ENCODE data around the gene RBM43. TPM values are rescaled to one million over a fixed set of nuclear protein-coding genes. Genes with fewer than 3 reads are reported as not detected.
"Not testable (repeated sequence)": the region's sequence is repeated elsewhere in the genome, so short reads cannot be mapped to it uniquely, and the experiment has no call there.

The RBM43 gene
- total RNA-seq, 1 experiment from 2014 or later, result 1.8 TPM

DNA sequence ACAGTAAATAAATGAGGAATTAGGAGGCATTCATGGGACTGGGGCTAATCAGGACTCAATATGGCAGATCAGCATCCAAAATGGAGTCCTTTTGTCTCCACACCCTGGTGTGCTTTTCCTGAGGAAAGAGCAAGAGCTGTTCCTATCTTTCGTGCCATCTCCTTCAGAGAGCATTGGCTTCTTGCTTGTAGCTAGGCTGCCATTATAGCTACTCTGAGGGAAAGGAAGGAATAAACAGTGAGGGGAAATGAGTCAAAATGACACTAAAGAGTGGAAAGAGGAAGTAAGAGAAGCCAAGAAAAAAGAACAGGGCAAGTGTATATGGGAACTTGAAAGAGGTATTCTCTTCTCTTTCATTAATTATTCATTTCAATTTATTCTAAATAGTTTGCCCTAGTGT is 36.2 kb upstream of the RBM43 start:
- no peak overlapping the region for H4K8ac ChIP-seq (replicated peaks; ENCODE audit: insufficient read length, low read depth, low read length)
- H3K23me2 ChIP-seq (ENCODE audit: insufficient read length, low read depth, low read length, poor library complexity, severe bottlenecking), result no peaks in the 10 kb centered on the region
- H2BK120ac ChIP-seq (ENCODE audit: low read depth, low read length, poor library complexity, severe bottlenecking), result no peak overlapping the region
- H2AK5ac ChIP-seq (ENCODE audit: insufficient read length, low read length), result no peak overlapping the region
- no peak overlapping the region for H3K4ac ChIP-seq (ENCODE audit: low read depth, low read length)
- H3K79me2 ChIP-seq (ENCODE audit: insufficient read depth, low read length), result no peaks in the 10 kb centered on the region
- TF ChIP-seq, protein P1, sequence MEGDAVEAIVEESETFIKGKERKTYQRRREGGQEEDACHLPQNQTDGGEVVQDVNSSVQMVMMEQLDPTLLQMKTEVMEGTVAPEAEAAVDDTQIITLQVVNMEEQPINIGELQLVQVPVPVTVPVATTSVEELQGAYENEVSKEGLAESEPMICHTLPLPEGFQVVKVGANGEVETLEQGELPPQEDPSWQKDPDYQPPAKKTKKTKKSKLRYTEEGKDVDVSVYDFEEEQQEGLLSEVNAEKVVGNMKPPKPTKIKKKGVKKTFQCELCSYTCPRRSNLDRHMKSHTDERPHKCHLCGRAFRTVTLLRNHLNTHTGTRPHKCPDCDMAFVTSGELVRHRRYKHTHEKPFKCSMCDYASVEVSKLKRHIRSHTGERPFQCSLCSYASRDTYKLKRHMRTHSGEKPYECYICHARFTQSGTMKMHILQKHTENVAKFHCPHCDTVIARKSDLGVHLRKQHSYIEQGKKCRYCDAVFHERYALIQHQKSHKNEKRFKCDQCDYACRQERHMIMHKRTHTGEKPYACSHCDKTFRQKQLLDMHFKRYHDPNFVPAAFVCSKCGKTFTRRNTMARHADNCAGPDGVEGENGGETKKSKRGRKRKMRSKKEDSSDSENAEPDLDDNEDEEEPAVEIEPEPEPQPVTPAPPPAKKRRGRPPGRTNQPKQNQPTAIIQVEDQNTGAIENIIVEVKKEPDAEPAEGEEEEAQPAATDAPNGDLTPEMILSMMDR (conservative IDR thresholded peaks at IDR 0.05), result no peak
- H3K18ac ChIP-seq (ENCODE audit: insufficient read length, low read depth, low read length), result no peak overlapping the region
- H3K14ac ChIP-seq (ENCODE audit: insufficient read depth, low read length), result no peak overlapping the region
- no peak overlapping the region for H3T11ph ChIP-seq (ENCODE audit: low read length)
- no peaks in the 10 kb centered on the region for H3K4me1 ChIP-seq (ENCODE audit: insufficient read depth, low read length)
- no CpG with 5 or more reads among the region's 1 CpG for WGBS (ENCODE audit: extremely low coverage, insufficient read length, low lambda C conversion rate)
- no peak overlapping the region for H2BK20ac ChIP-seq (ENCODE audit: low read depth, low read length, poor library complexity, severe bottlenecking)
- no peak overlapping the region for H3K4me3 Mint-ChIP-seq
- H3K23ac ChIP-seq (ENCODE audit: insufficient read length, low read depth, low read length), result no peak overlapping the region
- H4K5ac ChIP-seq (ENCODE audit: insufficient read length, low read depth, low read length), result no peak overlapping the region
- H3K4me2 ChIP-seq (ENCODE audit: insufficient read depth, insufficient read length, low read length), result no peak overlapping the region
- no peak overlapping the region for H2BK5ac ChIP-seq (ENCODE audit: insufficient read length, low read length)
- no peaks in the 10 kb centered on the region for H3K79me1 ChIP-seq (ENCODE audit: insufficient read depth, low read depth, low read length, poor library complexity, severe bottlenecking)
- no peak overlapping the region for H4K91ac ChIP-seq (ENCODE audit: insufficient read length, low read depth, low read length)
- no peak overlapping the region for H3K27ac ChIP-seq (ENCODE audit: insufficient read length, low read depth, low read length)
- no peaks in the 10 kb centered on the region for H3K9me3 ChIP-seq (ENCODE audit: control insufficient read depth, low read depth, low read length)
- no peaks in the 10 kb centered on the region for H4K20me1 ChIP-seq (ENCODE audit: control insufficient read depth, insufficient read depth, insufficient read length)
- DNase-seq, result no peak
- no peaks in the 10 kb centered on the region for H3K27me3 ChIP-seq (ENCODE audit: insufficient read depth, low read length)
- H2AFZ ChIP-seq (ENCODE audit: low read length), result no peak overlapping the region
- H3K9ac ChIP-seq (ENCODE audit: extremely low read depth, insufficient read length, low read length), result no peak overlapping the region
- H3K27me3 Mint-ChIP-seq (ENCODE audit: low read depth), result no peaks in the 10 kb centered on the region
- H3K9me3 Mint-ChIP-seq, result peaks cover 4 to 5% of the 10 kb centered on the region in 2 experiments; a peak in 4 of 5 replicates
- no peak overlapping the region; a peak in 1 of 7 replicates for H3K27ac Mint-ChIP-seq
- H2BK12ac ChIP-seq (ENCODE audit: insufficient read length, low read depth, low read length), result no peak overlapping the region
- H3K4me1 Mint-ChIP-seq, result peaks cover 10% of the 10 kb centered on the region in 2 experiments
- no peak overlapping the region for H2BK15ac ChIP-seq (ENCODE audit: low read depth, low read length)
- H3K56ac ChIP-seq (ENCODE audit: insufficient read length, low read depth, low read length), result no peak overlapping the region
- H3K36me3 Mint-ChIP-seq (ENCODE audit: insufficient read depth in 1 of 3, low read depth in 3 of 3), result peaks cover 2 to 4% (median 2%) of the 10 kb centered on the region in 3 experiments; a peak in 1 of 7 replicates

DNA sequence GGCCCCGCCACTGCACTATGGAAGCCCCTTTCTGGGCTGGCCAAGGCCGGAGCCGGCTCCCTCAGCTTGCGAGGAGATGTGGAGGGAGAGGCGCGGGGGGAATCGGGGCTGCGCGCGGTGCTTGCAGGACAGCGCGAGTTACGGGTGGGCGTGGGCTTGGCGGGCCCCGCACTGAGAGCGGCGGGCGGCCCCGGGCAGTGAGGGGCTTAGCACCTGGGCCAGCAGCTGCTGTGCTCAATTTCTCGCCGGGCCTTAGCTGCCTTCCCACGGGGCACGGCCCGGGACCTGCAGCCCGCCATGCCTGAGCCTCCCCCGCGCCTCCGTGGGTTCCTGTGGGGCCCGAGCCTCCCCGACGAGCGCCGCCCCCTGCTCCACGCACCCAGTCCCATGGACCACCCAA is 34.3 kb upstream of the RBM43 start:
- not testable (repeated sequence) for H3K9me3 Mint-ChIP-seq; H4K5ac ChIP-seq (ENCODE audit: insufficient read length, low read depth, low read length); H3K27me3 Mint-ChIP-seq (ENCODE audit: low read depth); H3K4ac ChIP-seq (ENCODE audit: low read depth, low read length); H2AFZ ChIP-seq (ENCODE audit: low read length); H2BK20ac ChIP-seq (ENCODE audit: low read depth, low read length, poor library complexity, severe bottlenecking); H3K23ac ChIP-seq (ENCODE audit: insufficient read length, low read depth, low read length); H3K4me2 ChIP-seq (ENCODE audit: insufficient read depth, insufficient read length, low read length); H3K56ac ChIP-seq (ENCODE audit: insufficient read length, low read depth, low read length); H3K18ac ChIP-seq (ENCODE audit: insufficient read length, low read depth, low read length); H3K4me1 ChIP-seq (ENCODE audit: insufficient read depth, low read length); H3K79me2 ChIP-seq (ENCODE audit: insufficient read depth, low read length); H3K79me1 ChIP-seq (ENCODE audit: insufficient read depth, low read depth, low read length, poor library complexity, severe bottlenecking); H2BK12ac ChIP-seq (ENCODE audit: insufficient read length, low read depth, low read length); H3K23me2 ChIP-seq (ENCODE audit: insufficient read length, low read depth, low read length, poor library complexity, severe bottlenecking); H3K9me3 ChIP-seq (ENCODE audit: control insufficient read depth, low read depth, low read length); H4K91ac ChIP-seq (ENCODE audit: insufficient read length, low read depth, low read length); H3K4me3 Mint-ChIP-seq; H2BK120ac ChIP-seq (ENCODE audit: low read depth, low read length, poor library complexity, severe bottlenecking); H4K20me1 ChIP-seq (ENCODE audit: control insufficient read depth, insufficient read depth, insufficient read length); H3K27me3 ChIP-seq (ENCODE audit: insufficient read depth, low read length); H3K9ac ChIP-seq (ENCODE audit: extremely low read depth, insufficient read length, low read length); H2BK15ac ChIP-seq (ENCODE audit: low read depth, low read length); H3K14ac ChIP-seq (ENCODE audit: insufficient read depth, low read length); H2AK5ac ChIP-seq (ENCODE audit: insufficient read length, low read length); H3K27ac Mint-ChIP-seq; H3K36me3 Mint-ChIP-seq (ENCODE audit: insufficient read depth in 1 of 3, low read depth in 3 of 3); H3K27ac ChIP-seq (ENCODE audit: insufficient read length, low read depth, low read length); H2BK5ac ChIP-seq (ENCODE audit: insufficient read length, low read length); H4K8ac ChIP-seq (replicated peaks; ENCODE audit: insufficient read length, low read depth, low read length); DNase-seq; H3T11ph ChIP-seq (ENCODE audit: low read length)
- peaks cover 10% of the 10 kb centered on the region in 2 experiments for H3K4me1 Mint-ChIP-seq
- no CpG with 5 or more reads among the region's 35 CpGs for WGBS (ENCODE audit: extremely low coverage, insufficient read length, low lambda C conversion rate)
